Inflammatory macrophage (primary cell): ENCODE results near the gene ZNF892.
A peak's percentile ranks its signal among the peaks of the same experiment; 100 is the strongest.
"Not testable (repeated sequence)": the region's sequence is repeated elsewhere in the genome, so short reads cannot be mapped to it uniquely, and the experiment has no call there.

Experiments
- DNase-seq, 2 donors: peaks; one replicate each; pipeline ENCODE4 v3.0.0-alpha.2; 2020 to 2022

The ZNF892 gene

GRCh38 chr2:95231723-95232122 lies 24.4 kb downstream of the ZNF892 start:
- DNase-seq, result peak; percentile 75 to 78

- no peak for DNase-seq
Measured at GRCh38 chr2:95232232-95232631, 24.9 kb downstream of the ZNF892 start.

GRCh38 chr2:95234286-95234785 lies 27.0 kb downstream of the ZNF892 start:
- no peak for DNase-seq

- DNase-seq, result no peak
Measured at GRCh38 chr2:95234816-95235215, 27.5 kb downstream of the ZNF892 start.

- DNase-seq, result no peak
Measured at GRCh38 chr2:95238131-95238530, 30.8 kb downstream of the ZNF892 start.

- DNase-seq, result no peak
Measured at GRCh38 chr2:95240091-95240490, 32.8 kb downstream of the ZNF892 start.

- no peak for DNase-seq
Measured at GRCh38 chr2:95240556-95240955, 33.2 kb downstream of the ZNF892 start.

- DNase-seq, result not testable (repeated sequence)
Measured at GRCh38 chr2:95242084-95242483, 34.8 kb downstream of the ZNF892 start.
